ENCODE results near the gene STK16. TPM values are rescaled to one million over a fixed set of nuclear protein-coding genes. Genes with fewer than 3 reads are reported as not detected.

Gene STK16
- total RNA-seq, 4 donors from 2014 or later: 4.4 to 19.3 (median 14.2) TPM

DNA sequence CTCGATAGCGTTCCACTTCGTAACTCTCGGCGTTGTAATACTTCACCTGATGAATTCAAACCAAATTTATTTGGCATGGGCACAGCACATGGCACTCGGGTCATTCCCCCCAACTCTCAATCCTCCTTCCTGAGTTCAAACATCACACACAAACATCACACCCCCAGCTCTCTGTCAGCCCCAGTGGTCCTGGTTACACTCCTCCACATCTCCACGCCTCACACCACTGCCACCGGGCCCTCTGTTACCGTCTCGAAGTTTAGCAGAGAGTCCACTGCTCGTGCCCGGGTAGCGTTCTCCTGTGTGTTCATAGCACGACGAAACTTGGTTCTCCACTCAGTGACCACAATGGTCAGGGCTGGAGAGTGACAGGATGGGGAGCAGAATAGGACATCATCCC lies 31.1 kb upstream of the STK16 start:
- in situ Hi-C loops (cut with MboI; ENCODE audit: low sequenced_read_pairs in 4 of 4) (no loop called here), intact Hi-C loops (cut with DNase I; ENCODE audit: low total_unique reads) (no loop called here)
- no peak for TF ChIP-seq POLR2A (IDR thresholded peaks at IDR 0.05)
- TF ChIP-seq, protein P1, sequence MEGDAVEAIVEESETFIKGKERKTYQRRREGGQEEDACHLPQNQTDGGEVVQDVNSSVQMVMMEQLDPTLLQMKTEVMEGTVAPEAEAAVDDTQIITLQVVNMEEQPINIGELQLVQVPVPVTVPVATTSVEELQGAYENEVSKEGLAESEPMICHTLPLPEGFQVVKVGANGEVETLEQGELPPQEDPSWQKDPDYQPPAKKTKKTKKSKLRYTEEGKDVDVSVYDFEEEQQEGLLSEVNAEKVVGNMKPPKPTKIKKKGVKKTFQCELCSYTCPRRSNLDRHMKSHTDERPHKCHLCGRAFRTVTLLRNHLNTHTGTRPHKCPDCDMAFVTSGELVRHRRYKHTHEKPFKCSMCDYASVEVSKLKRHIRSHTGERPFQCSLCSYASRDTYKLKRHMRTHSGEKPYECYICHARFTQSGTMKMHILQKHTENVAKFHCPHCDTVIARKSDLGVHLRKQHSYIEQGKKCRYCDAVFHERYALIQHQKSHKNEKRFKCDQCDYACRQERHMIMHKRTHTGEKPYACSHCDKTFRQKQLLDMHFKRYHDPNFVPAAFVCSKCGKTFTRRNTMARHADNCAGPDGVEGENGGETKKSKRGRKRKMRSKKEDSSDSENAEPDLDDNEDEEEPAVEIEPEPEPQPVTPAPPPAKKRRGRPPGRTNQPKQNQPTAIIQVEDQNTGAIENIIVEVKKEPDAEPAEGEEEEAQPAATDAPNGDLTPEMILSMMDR (IDR thresholded peaks at IDR 0.05 in 4 of 5, conservative IDR thresholded peaks at IDR 0.05 in 1 of 5): no peak
- Histone ChIP-seq H3K36me3 (peaks cover 0 to 70% of the 10 kb centered on the region in 2 donors), H3K27me3 (no peaks in the 10 kb centered on the region), H3K4me3 (no peak overlapping the region), H3K4me1 (peaks cover 9 to 17% of the 10 kb centered on the region in 2 donors), H3K9me3 (no peaks in the 10 kb centered on the region), H3K27ac (no peak overlapping the region)
- DNase-seq: no peak
- no peak for ATAC-seq

DNA sequence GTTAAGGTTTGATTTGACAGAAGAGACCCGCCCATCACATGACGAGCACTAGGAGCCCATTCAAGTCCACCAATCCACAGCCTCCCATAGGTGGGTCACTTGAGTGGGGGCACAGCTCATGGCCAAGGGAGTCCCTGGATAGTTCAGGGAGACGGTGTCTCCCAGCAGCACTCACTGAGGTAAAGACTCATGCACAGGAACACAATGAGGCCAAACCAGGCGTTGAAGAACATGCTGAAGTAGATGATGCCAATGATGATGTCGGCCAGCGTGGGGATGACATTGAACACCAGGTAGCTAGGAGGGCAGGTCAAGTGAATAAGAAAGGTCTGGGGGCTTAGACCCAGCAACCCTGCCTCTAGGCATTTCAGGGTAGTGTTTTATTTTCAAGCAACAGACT lies 30.5 kb upstream of the STK16 start:
- no peaks in the 10 kb centered on the region for H3K9me3 ChIP-seq
- no peak for ATAC-seq
- H3K27me3 ChIP-seq: no peaks in the 10 kb centered on the region
- intact Hi-C loops (cut with DNase I; ENCODE audit: low total_unique reads) (no loop called here), in situ Hi-C loops (cut with MboI; ENCODE audit: low sequenced_read_pairs in 4 of 4) (no loop called here)
- H3K4me1 ChIP-seq: peaks cover 16 to 24% of the 10 kb centered on the region in 2 donors
- no peak for DNase-seq
- no peak overlapping the region for H3K4me3 ChIP-seq
- TF ChIP-seq, protein P1 (IDR thresholded peaks at IDR 0.05 in 4 of 5, conservative IDR thresholded peaks at IDR 0.05 in 1 of 5): no peak
- no peak for TF ChIP-seq POLR2A (IDR thresholded peaks at IDR 0.05)
- peaks cover 0 to 64% of the 10 kb centered on the region in 2 donors for H3K36me3 ChIP-seq
- no peak overlapping the region for H3K27ac ChIP-seq

DNA sequence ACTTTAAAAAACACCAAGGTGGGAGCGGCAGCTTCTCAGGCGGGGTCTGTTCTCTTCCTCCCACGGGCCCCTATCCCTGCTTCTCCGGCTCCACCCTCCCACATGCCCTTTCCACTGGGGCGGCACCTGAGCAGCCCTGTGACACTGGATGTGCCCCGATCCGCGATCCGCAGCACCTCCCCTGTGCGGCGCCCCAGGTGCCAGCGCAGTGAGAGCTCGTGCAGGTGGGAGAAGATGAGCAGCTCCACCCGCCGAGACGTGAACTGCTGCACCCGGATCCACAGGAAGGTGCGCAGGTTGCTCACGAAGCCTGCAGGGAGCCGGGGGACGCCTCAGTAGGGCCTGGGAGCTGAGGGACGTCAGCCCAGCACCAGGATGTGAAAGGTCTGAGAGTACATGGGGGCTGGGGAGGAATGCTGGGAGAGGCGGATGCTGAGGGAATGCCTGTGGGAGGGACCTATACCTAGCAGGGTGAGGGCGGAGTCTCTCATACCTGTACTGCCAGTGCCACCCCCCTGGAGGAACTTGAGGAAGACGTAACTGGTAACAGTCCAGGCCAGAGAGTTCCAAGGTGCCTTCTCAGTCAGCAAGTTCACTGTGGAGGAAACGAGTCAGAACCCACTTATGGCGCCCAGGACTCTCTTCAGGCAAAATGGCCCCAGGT lies 29.3 kb upstream of the STK16 start:
- ATAC-seq (no peak), DNase-seq (no peak)
- H3K27ac ChIP-seq: peak overlapping the region; percentile 87 to 99 (median 94)
- TF ChIP-seq, protein P1 (IDR thresholded peaks at IDR 0.05 in 4 of 5, conservative IDR thresholded peaks at IDR 0.05 in 1 of 5): no peak
- TF ChIP-seq POLR2A (IDR thresholded peaks at IDR 0.05): no peak
- in situ Hi-C loops (cut with MboI; ENCODE audit: low sequenced_read_pairs in 4 of 4) (no loop called here), intact Hi-C loops (cut with DNase I; ENCODE audit: low total_unique reads) (no loop called here)
- no peaks in the 10 kb centered on the region for H3K27me3 ChIP-seq
- H3K9me3 ChIP-seq: no peaks in the 10 kb centered on the region
- no peak overlapping the region for H3K4me3 ChIP-seq
- H3K4me1 ChIP-seq: peaks cover 19 to 29% of the 10 kb centered on the region in 2 donors
- peaks cover 0 to 64% of the 10 kb centered on the region in 2 donors for H3K36me3 ChIP-seq

DNA sequence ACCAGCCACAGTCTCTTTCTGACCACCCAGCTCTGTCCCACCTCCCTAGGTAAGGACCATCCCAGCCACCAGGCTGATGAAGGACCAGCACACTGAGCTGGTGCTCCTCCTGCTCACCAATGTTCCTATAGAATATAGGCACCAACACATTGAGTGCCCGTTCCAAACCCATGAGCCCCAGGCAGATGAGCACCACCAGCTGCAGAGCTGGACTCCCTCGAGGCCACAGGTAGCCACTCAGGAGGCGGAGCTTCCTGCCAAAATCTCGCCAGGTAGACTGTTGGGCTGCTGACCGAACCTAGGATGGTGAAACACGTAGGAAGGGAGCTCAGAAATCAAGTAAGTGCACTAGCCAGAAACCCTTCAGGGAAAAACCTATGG lies 28.8 kb upstream of the STK16 start:
- no peaks in the 10 kb centered on the region for H3K27me3 ChIP-seq
- peaks cover 19 to 29% of the 10 kb centered on the region in 2 donors for H3K4me1 ChIP-seq
- in situ Hi-C loops (cut with MboI; ENCODE audit: low sequenced_read_pairs in 4 of 4): no loop called here
- H3K4me3 ChIP-seq: no peak overlapping the region
- no peak for TF ChIP-seq POLR2A (IDR thresholded peaks at IDR 0.05)
- TF ChIP-seq, protein P1 (IDR thresholded peaks at IDR 0.05 in 4 of 5, conservative IDR thresholded peaks at IDR 0.05 in 1 of 5): no peak
- no peaks in the 10 kb centered on the region for H3K9me3 ChIP-seq
- no peak for DNase-seq
- peak overlapping the region; percentile 87 to 99 (median 94) for H3K27ac ChIP-seq
- ATAC-seq: no peak
- peaks cover 0 to 68% of the 10 kb centered on the region in 2 donors for H3K36me3 ChIP-seq
- intact Hi-C loops (cut with DNase I; ENCODE audit: low total_unique reads): no loop called here
